NOMO-1 treated with DMSO at 0.1 percent for 48 hours (cell line): ENCODE measurements around the gene ECM1.

Experiments used
- DNase-seq: peaks from one replicate; lab custom pipeline; 2025; ENCODE audit not compliant: unreplicated experiment; lab: John Stamatoyannopoulos, UW

The ECM1 gene

DNA sequence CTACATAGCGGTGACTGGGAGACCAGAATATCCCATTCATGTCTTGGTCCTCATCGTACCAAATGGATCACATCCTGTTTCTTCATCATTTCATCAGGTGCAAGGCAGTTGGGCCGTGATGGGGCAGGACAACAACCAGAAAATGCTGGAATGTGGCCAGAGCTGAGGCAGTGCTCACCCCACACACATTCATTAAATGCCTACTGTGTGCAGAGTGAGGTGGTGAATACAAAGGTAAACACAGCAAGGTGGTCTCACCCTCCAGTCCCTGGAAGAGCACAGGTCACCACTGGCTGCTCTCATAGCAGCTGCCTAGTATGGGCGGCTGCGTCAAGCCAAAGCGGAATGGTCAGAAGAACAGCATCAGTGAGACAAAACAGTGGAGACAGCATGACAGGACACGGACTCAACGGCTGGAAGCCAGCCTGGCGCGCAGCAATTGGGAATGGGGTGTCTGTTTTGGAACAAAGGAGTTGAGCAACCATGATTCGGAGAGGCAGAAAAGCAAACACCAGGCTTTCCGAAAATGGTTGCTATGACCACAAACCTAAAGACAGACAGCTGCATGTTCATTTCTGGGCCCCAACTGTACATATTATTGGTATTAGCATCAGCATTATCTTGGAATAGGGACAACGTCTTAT lies 35.7 kb downstream of the ECM1 start:
- no peak for DNase-seq

DNA sequence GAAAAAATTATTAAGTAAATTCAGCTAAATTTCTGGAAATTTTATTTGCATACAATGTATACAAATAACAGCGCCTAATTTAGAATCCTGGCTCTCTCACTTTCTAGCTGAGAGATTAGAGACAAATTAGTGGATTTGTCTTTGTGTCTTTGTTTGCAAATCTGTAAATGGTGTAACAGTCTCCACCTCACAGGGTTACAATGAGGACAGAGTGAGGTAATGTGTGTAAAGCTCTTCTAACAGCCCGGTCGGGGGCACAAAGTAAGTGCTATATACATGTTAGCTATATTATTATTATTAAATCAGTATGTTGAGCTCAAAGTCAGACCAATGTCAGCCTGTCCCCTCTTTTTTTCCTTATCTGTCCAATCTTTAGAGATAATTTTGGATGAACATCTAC lies 36.3 kb downstream of the ECM1 start:
- DNase-seq, result no peak

DNA sequence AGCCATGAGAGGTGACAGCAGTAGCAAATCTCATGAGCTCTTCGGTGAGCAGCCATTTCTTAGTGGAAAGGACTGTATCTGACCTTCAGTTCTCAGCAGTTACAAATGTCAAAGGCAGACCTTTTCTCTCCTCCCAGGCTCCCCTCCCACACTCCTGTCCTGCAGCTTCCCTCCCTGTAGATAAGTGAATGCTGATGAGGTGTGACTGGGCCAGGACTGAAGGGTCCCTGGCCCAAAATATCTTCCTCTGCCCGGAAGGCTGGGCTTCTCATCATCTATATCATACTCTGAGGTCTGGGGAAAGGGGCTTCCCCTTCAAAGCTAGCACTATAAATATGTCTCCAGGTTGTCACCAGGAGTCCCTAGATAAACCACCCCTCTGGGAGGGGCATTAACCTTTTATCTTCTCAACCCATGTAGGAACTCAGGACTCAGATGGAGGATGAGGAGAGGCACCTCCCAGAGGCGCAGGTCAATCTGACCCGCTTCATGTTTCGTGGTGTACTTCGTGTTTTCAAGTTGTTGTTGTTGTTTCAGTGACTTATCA lies 37.6 kb downstream of the ECM1 start:
- DNase-seq, result no peak

DNA sequence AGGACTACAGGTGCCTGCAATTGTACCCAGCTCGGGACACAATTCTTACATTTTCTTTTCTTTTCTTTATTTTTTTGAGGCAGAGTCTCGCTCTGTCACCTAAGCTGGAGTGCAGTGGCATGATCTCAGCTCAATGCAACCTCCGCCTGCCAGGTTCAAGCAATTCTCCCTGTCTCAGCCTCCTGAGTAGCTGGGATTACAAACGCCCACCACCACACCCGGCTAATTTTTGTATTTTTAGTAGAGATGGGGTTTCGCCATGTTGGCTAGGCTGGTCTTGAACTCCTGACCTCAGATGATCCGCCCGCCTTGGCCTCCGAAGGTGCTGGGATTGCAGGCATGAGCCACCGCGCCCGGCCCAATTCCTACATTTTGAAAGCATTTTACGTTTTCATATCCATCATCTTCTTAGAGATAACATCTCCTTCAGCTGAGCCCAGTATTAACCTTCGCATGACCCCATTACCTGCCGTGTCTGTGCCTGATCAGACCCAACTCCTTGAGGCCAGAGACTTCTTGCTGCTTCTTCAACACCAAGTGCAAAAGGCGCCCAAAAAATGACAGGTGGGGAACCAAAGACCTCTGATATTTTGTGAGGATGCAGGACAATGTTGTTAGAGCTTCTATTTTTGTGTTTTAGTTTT lies 38.5 kb downstream of the ECM1 start:
- DNase-seq, result no peak

DNA sequence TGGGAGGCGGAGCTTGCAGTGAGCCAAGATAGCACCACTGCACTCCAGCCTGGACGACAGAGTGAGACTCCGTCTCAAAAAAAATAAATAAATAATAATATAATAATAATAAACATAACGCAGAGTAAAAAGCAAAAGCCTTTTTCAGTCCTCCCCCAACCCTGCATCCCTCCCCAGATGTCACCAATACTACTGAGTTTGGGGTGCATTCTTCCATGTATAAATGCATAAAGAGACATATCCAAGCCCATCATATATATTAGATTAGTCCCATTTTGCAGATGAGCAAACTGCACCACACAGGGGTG lies 40.4 kb downstream of the ECM1 start:
- no peak for DNase-seq

DNA sequence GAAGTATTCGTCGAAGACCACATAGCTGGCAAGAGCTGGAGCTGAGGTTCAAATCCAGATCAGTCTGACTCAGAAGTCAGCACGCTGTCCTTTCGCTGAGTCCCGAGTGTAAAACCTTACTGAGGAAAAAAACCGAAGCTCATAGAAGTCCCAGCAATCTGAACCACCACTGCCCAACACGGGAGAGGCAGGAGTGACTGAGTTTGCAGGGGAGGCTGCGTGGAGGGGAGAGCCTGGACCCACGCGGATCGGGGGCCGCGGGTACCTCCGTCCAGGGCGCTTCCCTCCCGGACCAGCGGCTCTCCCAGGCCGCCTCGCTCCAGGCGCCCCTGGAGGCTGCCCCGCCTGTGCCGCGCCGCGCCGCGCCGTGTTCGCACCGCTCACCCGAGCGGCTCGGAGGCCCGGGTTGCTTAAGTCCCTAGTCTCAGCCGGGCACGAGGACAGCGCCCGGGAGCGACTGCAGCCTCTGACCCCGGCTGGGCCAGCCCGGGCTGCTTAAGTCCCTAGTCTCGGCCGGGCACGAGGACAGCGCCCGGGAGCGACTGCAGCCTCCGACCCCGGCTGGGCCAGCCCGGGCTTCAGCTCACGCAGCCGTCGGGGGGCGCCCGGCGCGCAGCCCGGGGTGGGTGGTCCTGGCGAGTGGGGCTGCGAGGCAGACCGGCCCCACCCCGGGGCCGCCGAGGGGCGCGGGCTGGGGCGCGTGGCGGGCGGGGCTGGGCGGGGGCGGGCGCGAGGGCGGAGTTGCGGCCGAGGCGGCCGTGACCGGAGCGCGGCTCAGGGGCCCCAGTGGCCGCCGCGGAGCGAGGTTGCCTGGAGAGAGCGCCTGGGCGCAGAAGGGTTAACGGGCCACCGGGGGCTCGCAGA lies 41.0 kb downstream of the ECM1 start, which contains the start of gene ADAMTSL4:
Gene ADAMTSL4 (plus strand): TSS at position 777 of the 864 bp plus-strand sequence. CDS start 2,881 bp downstream, outside the sequence.
- DNase-seq, result peak; percentile 65

DNA sequence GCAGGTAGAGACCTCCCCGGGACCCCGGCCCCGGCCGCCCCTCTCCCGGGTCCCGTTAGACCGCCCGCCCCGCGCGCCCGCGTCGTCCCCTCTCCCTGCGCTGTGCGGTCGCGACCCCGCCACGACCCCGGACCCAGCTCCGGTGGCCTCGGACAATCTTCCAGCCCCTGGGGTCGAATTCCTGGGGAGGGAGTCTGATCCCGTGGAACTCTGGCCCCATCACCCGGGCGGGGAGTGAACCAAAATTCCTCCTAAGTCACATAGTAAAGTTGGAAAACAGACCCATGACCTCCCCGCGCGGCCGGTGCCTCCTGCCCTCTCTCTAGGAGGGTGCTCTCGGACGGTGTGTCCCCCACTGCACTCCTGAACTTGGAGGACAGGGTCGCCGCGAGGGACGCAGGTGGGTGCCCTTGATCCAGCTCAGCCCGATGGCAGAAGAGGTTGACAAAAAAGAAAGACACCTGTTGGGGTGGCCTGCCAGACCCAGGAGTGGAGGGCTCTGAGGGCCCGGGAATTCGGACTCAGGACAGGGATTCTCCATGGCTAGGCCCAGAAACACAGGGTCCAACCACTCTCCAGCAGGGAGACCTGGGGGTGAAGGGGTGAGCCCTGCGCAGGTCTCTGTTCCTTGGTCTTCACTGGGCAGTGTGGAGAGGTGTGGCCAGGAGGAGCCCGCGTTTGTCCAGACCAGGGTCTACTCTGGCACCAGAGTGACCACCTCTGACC lies 41.8 kb downstream of the ECM1 start:
- peak; percentile 7 for DNase-seq

DNA sequence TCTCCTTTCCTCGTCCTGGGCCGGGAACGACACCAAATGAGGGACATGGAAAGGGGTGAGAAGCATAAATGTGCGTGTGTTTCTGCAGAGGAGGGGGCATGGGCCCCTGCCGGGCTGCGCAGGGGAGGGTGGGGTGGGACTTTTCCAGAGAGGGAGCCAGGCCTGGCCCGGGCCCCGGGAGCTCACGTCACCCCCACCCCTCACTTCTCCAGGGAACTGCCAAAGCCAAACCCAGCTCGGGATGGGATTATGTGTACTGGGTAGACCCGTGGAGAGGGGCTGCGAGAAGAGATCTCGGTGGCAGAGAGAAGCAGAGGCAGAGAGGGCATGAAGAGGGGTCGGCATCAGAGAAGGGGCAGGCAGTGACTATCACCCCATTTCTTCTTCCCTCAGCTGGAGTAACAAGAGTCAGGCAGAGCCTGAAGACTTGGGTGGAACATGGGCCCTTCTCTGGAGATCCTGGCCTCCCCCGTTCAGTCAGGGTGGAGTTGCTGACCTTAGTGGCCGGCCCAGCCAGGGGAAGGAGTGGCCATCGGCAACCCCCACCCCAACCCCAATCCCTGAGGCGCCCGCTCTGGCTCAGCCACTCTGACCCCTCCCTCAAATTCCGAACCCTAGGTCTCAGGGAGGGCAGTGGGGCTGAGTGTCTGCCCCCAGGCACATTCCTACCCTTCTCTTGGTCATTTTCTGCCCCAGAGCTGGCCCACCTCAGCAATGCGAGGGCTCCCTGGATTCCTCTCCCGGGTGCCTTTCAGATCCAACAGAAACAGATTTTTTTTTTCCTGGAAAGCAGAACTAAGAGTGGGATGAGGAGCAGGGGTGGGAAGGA lies 42.5 kb downstream of the ECM1 start:
- DNase-seq, result no peak

DNA sequence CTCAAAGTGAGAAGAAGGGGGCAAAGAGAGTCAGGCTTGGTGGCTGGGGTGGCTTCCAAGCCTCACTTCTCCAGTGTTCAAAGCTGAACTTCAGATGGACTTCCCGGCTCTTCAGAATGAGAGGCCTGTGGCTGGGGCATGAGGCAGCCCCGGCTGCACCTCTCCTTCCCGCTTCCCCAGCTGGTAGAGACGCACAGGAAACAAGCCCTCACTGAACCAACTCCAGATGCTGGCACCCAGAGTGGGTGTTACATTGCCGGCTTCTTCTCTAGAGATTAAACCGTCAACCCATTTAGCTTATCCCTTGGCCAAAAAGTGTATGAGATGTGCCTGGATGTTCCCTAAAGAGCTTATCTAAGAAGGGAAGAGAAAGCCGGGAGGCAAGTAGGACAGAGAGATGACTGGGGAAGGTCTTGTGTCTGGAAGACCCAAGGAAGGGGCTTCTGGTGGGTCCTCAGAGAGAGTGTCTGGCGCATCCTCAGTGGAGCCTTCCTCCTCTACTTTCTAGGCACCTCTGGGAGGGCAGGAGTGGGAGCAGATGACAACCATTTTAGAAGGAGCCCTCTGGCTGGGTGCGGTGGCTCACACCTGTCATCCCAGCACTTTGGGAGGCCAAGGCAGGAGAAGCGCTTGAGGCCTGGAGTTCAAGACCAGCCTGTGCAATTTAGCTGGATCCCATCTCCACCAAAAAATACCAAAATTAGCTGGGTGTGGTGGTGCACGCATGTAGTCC lies 43.3 kb downstream of the ECM1 start:
- no peak for DNase-seq

DNA sequence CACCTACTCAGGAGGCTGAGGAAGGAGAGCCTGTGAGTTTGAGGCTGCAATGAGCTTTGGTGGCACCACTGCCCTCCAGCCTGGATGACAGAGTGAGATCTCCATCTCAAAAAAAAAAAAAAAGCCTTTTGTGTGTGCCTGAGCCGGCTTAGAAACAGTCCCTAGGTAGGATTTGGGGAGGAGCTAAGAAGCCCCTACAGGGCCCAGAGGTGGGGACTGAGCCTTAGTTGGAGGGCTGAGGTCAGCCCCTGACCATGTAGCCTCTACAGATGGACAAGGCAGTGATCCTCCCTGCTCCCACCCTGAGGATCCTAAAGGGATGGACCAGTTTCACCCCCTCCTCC lies 43.8 kb downstream of the ECM1 start:
- no peak for DNase-seq

DNA sequence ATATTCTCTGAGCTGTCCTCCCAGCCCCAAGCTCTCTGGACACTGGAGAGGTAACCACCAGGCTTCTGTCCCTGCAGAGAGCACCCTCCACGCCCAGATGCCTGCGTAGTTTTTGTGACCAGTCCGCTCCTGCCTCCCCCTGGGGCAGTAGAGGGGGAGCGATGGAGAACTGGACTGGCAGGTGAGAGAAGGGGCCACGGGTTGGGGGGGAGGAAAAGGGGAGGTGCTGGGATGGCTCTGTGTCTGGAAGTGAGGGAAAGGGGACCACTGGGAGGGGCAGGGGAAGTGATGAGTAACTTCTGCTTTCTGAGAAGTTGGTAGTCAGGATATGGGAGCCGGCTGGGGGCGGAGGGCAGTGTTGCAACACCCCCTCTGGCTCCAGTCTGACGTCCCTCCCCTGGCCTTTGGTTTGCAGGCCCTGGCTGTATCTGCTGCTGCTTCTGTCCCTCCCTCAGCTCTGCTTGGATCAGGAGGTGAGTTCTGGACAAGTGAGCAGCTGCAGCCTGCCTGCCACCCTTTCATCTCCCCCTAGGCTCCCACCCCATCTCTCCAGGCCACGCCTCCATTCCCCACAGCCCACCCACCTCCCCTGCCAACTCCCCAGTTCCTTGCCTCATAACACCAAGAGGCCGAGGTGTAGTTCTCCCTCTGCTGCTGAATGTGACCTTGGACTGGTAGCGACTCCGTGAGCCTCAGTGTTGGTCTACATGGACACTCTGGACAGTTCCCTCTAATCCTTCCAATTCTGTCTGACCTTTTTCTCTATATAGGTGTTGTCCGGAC lies 44.4 kb downstream of the ECM1 start:
- DNase-seq, result peak; percentile 93

DNA sequence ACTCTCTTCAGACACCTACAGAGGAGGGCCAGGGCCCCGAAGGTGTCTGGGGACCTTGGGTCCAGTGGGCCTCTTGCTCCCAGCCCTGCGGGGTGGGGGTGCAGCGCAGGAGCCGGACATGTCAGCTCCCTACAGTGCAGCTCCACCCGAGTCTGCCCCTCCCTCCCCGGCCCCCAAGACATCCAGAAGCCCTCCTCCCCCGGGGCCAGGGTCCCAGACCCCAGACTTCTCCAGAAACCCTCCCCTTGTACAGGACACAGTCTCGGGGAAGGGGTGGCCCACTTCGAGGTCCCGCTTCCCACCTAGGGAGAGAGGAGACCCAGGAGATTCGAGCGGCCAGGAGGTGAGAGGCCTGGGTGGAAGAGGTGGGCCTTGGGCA lies 45.0 kb downstream of the ECM1 start:
- DNase-seq, result no peak

DNA sequence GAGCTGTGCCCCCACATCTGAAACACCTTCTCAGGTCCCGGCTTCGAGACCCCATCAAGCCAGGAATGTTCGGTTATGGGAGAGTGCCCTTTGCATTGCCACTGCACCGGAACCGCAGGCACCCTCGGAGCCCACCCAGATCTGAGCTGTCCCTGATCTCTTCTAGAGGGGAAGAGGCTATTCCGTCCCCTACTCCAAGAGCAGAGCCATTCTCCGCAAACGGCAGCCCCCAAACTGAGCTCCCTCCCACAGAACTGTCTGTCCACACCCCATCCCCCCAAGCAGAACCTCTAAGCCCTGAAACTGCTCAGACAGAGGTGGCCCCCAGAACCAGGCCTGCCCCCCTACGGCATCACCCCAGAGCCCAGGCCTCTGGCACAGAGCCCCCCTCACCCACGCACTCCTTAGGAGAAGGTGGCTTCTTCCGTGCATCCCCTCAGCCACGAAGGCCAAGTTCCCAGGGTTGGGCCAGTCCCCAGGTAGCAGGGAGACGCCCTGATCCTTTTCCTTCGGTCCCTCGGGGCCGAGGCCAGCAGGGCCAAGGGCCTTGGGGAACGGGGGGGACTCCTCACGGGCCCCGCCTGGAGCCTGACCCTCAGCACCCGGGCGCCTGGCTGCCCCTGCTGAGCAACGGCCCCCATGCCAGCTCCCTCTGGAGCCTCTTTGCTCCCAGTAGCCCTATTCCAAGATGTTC lies 45.6 kb downstream of the ECM1 start:
- no peak for DNase-seq

DNA sequence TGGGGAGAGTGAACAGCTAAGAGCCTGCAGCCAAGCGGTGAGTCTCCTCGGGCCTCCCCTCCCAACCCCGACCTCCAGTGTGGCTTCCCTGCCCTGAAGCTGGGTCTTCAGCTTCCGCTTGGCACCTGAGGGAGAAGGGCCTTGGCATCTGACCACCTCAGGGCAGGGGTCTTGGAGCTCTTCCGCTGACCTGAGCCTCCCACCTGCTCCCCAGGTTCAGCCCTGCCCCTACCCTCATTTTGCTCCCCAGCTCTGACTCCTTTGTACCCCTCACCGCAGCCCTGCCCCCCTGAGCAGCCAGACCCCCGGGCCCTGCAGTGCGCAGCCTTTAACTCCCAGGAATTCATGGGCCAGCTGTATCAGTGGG lies 46.2 kb downstream of the ECM1 start:
- DNase-seq, result no peak

DNA sequence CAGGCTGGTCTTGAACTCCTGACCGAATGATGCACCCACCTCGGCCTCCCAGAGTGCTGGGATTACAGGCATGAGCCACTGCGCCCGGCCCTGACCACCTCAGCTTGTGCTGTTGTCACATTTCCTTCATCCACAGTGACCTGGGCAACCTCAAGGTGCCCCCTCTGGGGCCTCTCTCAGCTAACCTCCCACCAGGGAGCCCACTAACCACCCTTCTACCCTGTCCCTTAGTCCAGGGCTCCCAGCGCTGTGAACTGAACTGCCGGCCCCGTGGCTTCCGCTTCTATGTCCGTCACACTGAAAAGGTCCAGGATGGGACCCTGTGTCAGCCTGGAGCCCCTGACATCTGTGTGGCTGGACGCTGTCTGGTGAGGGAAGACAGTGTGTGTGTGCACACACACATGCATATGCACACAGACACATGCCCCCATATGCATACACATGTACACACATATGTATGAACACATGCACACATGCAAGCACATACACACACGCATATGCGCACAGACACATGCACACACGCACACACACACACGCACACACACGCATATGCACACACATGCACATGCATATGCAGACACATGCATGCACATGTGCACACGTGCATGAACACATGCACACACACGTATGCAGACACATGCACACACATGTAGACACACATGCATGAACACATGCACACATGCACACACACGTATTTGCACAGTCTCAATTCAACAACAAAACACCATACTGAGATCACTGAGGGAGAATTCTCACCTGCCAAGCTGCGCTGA lies 47.5 kb downstream of the ECM1 start:
- no peak for DNase-seq

DNA sequence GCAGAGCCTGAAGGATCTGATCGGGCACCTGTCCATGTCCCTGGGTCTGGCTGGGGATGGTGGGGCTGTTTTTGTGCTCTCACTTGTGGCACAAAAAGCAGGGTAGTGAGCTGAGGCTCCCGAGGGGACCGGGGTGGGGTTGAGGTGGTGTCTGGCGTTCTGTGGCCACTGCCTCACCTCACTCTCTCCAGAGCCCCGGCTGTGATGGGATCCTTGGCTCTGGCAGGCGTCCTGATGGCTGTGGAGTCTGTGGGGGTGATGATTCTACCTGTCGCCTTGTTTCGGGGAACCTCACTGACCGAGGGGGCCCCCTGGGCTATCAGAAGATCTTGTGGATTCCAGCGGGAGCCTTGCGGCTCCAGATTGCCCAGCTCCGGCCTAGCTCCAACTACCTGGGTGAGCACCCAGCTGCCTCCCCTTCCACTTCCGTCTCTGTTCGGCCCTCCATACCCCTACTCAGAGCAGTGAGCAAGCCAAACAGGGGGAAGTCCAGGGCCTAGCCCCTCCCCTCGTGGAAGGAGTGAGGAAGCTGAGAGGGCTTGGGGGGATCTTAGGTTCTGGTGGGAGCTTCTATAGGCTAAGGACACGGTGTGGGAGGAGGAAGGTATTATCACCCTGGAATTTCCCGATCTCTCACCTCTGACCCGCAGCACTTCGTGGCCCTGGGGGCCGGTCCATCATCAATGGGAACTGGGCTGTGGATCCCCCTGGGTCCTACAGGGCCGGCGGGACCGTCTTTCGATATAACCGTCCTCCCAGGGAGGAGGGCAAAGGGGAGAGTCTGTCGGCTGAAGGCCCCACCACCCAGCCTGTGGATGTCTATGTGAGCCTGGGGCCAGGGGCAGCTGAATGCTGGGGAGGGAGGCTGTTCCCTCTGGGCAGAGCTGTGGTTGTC lies 48.3 kb downstream of the ECM1 start:
- no peak for DNase-seq
